ENCODE measurements around the gene NBEA.

NBEA gene

DNA sequence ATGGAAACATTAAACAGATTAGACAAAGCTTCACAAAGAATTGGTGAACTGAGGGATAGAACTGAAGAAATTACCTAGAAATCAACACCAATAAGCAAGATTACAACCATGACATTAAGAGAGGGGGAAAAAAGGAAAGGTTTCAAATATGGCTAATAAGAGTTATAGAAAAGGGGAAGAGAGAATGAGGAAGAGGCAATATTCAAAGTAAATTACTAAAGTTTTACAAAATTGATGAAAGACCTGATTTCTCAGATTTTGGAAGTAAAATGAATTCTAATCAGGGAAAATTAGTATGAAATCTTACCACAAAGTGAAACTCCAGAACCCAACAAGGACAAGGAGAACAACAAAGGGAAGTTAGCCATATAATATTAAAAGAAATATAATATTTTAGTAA lies 187.4 kb downstream of the NBEA start:
- H3K36me3 ChIP-seq (ENCODE audit: control insufficient read depth, insufficient read depth, low read length) = no peaks in the 10 kb centered on the region
- no peaks in the 10 kb centered on the region for H3K27me3 ChIP-seq (ENCODE audit: control insufficient read depth, insufficient read depth, low read length)
- no peak for DNase-seq (ENCODE audit: low read depth, low spot score)
- no peaks in the 10 kb centered on the region for H3K4me1 ChIP-seq (ENCODE audit: control insufficient read depth, insufficient read depth, low read length)
- H3K27ac ChIP-seq (ENCODE audit: low read length) = no peak overlapping the region
- no peak overlapping the region for H3K4me3 ChIP-seq (ENCODE audit: low read length)
- H3K9me3 ChIP-seq (ENCODE audit: control insufficient read depth, insufficient read depth, low read length) = no peaks in the 10 kb centered on the region

DNA sequence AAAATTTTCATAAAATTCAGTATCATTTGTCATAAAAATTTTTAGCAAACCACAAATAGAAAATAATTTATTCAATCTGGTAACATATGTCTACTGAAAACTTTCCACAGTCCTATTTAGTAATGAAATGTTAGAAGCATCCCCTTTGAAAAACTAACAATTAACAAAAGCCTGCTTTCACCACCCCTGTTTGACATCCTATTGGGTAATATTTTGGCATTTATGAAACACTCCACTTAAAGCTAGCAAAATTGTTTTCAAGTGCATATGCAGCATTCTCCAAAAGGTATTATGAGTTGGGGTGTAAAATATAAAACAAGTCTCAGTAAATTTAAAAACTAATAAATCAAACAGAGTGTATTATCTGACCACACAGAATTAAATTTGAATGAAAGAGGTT lies 189.4 kb downstream of the NBEA start:
- no peak for DNase-seq (ENCODE audit: low read depth, low spot score)
- Histone ChIP-seq H3K4me3 (ENCODE audit: low read length) (no peak overlapping the region), H3K4me1 (ENCODE audit: control insufficient read depth, insufficient read depth, low read length) (no peaks in the 10 kb centered on the region), H3K9me3 (ENCODE audit: control insufficient read depth, insufficient read depth, low read length) (no peaks in the 10 kb centered on the region), H3K27me3 (ENCODE audit: control insufficient read depth, insufficient read depth, low read length) (no peaks in the 10 kb centered on the region), H3K36me3 (ENCODE audit: control insufficient read depth, insufficient read depth, low read length) (no peaks in the 10 kb centered on the region), H3K27ac (ENCODE audit: low read length) (no peak overlapping the region)

DNA sequence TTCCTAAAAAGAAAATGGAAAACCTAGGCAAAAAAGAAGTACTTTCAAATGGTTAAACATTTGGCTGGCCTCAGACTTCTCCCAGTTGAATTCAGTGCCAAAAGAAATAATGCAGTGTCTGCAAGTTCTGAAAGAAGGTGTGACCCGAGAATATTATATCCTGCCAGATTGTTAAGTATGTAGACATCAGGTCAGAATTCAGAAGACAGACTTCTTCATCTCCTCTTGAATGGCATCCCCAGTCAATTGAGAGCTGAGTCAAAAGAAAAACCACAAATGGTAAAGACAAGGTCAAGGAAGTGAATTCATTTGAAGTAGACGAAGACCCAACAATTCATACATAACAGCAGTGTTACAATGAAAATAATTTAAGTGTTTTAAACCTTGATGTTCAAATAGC lies 194.5 kb downstream of the NBEA start:
- H3K9me3 ChIP-seq (ENCODE audit: control insufficient read depth, insufficient read depth, low read length) = no peaks in the 10 kb centered on the region
- DNase-seq (ENCODE audit: low read depth, low spot score) = no peak
- no peaks in the 10 kb centered on the region for H3K36me3 ChIP-seq (ENCODE audit: control insufficient read depth, insufficient read depth, low read length)
- no peaks in the 10 kb centered on the region for H3K4me1 ChIP-seq (ENCODE audit: control insufficient read depth, insufficient read depth, low read length)
- H3K27ac ChIP-seq (ENCODE audit: low read length) = no peak overlapping the region
- no CpG with 5 or more reads among the region's 2 CpGs for WGBS (ENCODE audit: insufficient coverage, insufficient read length)
- no peak overlapping the region for H3K4me3 ChIP-seq (ENCODE audit: low read length)
- no peaks in the 10 kb centered on the region for H3K27me3 ChIP-seq (ENCODE audit: control insufficient read depth, insufficient read depth, low read length)

DNA sequence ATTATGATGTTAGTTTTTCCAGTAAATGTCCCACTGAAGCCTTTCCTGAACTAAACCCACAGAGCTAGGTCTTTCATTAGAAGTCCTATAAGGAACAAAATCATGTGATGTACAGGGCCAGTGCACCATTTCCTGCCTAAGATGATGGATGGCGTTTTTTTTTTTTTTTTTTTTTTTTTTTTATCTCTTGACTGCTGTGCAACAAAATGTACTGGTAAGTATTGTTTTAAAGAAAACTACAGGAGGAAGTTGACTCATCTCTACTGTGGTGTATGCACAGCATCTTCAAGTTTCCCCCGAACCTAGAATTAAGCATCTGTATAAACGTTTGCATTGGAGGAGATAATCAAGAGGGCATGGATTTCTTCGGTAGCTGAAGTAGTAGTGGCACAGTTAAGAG lies 197.5 kb downstream of the NBEA start:
- Histone ChIP-seq H3K4me1 (ENCODE audit: control insufficient read depth, insufficient read depth, low read length) (no peaks in the 10 kb centered on the region), H3K9me3 (ENCODE audit: control insufficient read depth, insufficient read depth, low read length) (no peaks in the 10 kb centered on the region), H3K4me3 (ENCODE audit: low read length) (no peak overlapping the region), H3K36me3 (ENCODE audit: control insufficient read depth, insufficient read depth, low read length) (no peaks in the 10 kb centered on the region), H3K27me3 (ENCODE audit: control insufficient read depth, insufficient read depth, low read length) (no peaks in the 10 kb centered on the region), H3K27ac (ENCODE audit: low read length) (no peak overlapping the region)
- WGBS (ENCODE audit: insufficient coverage, insufficient read length) = no CpG with 5 or more reads among the region's 4 CpGs
- no peak for DNase-seq (ENCODE audit: low read depth, low spot score)

DNA sequence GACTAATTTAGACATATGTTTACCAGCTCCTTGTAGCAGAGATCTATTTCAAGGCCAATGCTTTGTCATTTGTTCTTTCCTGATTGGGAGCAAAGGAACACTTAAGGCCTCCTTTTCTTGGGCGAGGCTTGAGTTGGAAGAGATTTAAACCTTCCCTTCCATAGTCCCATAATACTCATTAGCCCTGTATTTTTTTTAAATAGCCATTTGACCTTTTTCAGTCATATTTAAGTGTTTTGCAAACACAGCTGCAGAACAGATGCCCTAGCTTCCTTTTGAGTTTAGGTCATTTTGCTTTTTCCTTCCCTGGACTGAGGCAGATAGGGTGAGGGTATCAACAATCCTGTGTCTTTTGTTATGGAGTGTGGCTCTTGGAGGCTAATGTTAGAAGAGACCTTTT lies 198.3 kb downstream of the NBEA start:
- no peaks in the 10 kb centered on the region for H3K36me3 ChIP-seq (ENCODE audit: control insufficient read depth, insufficient read depth, low read length)
- H3K4me3 ChIP-seq (ENCODE audit: low read length) = no peak overlapping the region
- no peak overlapping the region for H3K27ac ChIP-seq (ENCODE audit: low read length)
- H3K4me1 ChIP-seq (ENCODE audit: control insufficient read depth, insufficient read depth, low read length) = no peaks in the 10 kb centered on the region
- H3K27me3 ChIP-seq (ENCODE audit: control insufficient read depth, insufficient read depth, low read length) = no peaks in the 10 kb centered on the region
- no peaks in the 10 kb centered on the region for H3K9me3 ChIP-seq (ENCODE audit: control insufficient read depth, insufficient read depth, low read length)
- no CpG with 5 or more reads among the region's 1 CpG for WGBS (ENCODE audit: insufficient coverage, insufficient read length)
- DNase-seq (ENCODE audit: low read depth, low spot score) = no peak

GRCh38 chr13:35140831-35141230 lies 198.8 kb downstream of the NBEA start:
- H3K9me3 ChIP-seq (ENCODE audit: control insufficient read depth, insufficient read depth, low read length) = no peaks in the 10 kb centered on the region
- H3K27me3 ChIP-seq (ENCODE audit: control insufficient read depth, insufficient read depth, low read length) = no peaks in the 10 kb centered on the region
- no peaks in the 10 kb centered on the region for H3K4me1 ChIP-seq (ENCODE audit: control insufficient read depth, insufficient read depth, low read length)
- H3K36me3 ChIP-seq (ENCODE audit: control insufficient read depth, insufficient read depth, low read length) = no peaks in the 10 kb centered on the region
- H3K27ac ChIP-seq (ENCODE audit: low read length) = no peak overlapping the region
- no peak for DNase-seq (ENCODE audit: low read depth, low spot score)
- no peak overlapping the region for H3K4me3 ChIP-seq (ENCODE audit: low read length)

GRCh38 chr13:35143123-35143522 lies 201.1 kb downstream of the NBEA start:
- no CpG with 5 or more reads among the region's 6 CpGs for WGBS (ENCODE audit: insufficient coverage, insufficient read length)
- no peak overlapping the region for H3K4me3 ChIP-seq (ENCODE audit: low read length)
- no peak for DNase-seq (ENCODE audit: low read depth, low spot score)
- no peaks in the 10 kb centered on the region for H3K9me3 ChIP-seq (ENCODE audit: control insufficient read depth, insufficient read depth, low read length)
- H3K4me1 ChIP-seq (ENCODE audit: control insufficient read depth, insufficient read depth, low read length) = no peaks in the 10 kb centered on the region
- H3K27me3 ChIP-seq (ENCODE audit: control insufficient read depth, insufficient read depth, low read length) = no peaks in the 10 kb centered on the region
- H3K36me3 ChIP-seq (ENCODE audit: control insufficient read depth, insufficient read depth, low read length) = no peaks in the 10 kb centered on the region
- no peak overlapping the region for H3K27ac ChIP-seq (ENCODE audit: low read length)

GRCh38 chr13:35144166-35144890 lies 202.3 kb downstream of the NBEA start:
- Histone ChIP-seq H3K9me3 (ENCODE audit: control insufficient read depth, insufficient read depth, low read length) (no peaks in the 10 kb centered on the region), H3K27ac (ENCODE audit: low read length) (no peak overlapping the region), H3K4me1 (ENCODE audit: control insufficient read depth, insufficient read depth, low read length) (no peaks in the 10 kb centered on the region), H3K27me3 (ENCODE audit: control insufficient read depth, insufficient read depth, low read length) (no peaks in the 10 kb centered on the region), H3K36me3 (ENCODE audit: control insufficient read depth, insufficient read depth, low read length) (no peaks in the 10 kb centered on the region), H3K4me3 (ENCODE audit: low read length) (no peak overlapping the region)
- no CpG with 5 or more reads among the region's 2 CpGs for WGBS (ENCODE audit: insufficient coverage, insufficient read length)
- no peak for DNase-seq (ENCODE audit: low read depth, low spot score)

DNA sequence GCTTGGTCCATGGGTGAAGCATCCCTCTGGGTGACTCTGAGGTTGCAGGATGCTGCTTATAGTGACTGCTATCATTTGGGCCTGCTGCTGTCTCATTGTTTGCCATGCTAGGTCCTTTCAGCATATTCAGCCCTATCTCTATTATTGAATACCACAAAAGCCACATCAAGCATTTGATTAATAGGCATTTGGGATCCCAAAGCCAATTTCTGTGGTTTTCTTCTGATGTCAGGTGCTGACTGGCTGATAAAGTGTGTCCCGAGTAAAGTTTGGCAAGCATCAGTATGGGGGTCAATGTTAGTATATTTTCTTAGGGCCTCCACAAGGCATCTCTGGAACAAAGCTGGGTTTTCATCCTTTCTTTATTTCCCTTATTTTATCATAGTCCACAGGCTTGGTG lies 204.6 kb downstream of the NBEA start:
- H3K27me3 ChIP-seq (ENCODE audit: control insufficient read depth, insufficient read depth, low read length) = no peaks in the 10 kb centered on the region
- H3K4me1 ChIP-seq (ENCODE audit: control insufficient read depth, insufficient read depth, low read length) = no peaks in the 10 kb centered on the region
- no peak overlapping the region for H3K27ac ChIP-seq (ENCODE audit: low read length)
- H3K9me3 ChIP-seq (ENCODE audit: control insufficient read depth, insufficient read depth, low read length) = no peaks in the 10 kb centered on the region
- no peaks in the 10 kb centered on the region for H3K36me3 ChIP-seq (ENCODE audit: control insufficient read depth, insufficient read depth, low read length)
- no peak overlapping the region for H3K4me3 ChIP-seq (ENCODE audit: low read length)
- DNase-seq (ENCODE audit: low read depth, low spot score) = no peak
- no CpG with 5 or more reads among the region's 1 CpG for WGBS (ENCODE audit: insufficient coverage, insufficient read length)

DNA sequence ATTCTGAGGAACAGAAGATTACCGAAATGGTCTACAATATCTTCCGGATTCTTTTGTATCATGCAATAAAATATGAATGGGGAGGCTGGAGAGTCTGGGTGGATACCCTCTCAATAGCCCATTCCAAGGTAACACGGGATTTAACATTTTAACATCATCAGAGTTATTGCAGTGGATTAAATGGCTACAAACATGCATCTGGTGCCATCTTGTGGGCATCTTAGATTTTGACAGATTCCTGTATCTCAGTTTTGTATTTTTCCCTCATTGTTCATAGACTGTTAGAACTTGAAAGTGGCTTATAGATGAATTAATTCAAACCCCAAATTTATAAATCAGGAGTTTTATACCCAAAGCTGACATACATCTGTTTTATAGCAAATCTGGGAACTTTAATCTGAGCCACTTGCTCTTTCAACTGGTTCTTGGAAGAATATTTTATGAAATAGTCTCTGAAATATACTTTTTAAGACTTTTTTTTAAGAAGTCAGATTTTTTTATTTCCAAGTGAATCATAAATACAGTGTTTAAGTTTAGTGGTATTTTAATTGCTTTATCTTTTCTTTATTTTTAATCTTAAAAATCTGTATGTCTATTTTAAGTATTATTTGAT lies 215.2 kb downstream of the NBEA start:
- Histone ChIP-seq H3K4me1 (ENCODE audit: control insufficient read depth, insufficient read depth, low read length) (no peaks in the 10 kb centered on the region), H3K9me3 (ENCODE audit: control insufficient read depth, insufficient read depth, low read length) (no peaks in the 10 kb centered on the region), H3K27ac (ENCODE audit: low read length) (no peak overlapping the region), H3K4me3 (ENCODE audit: low read length) (no peak overlapping the region), H3K36me3 (ENCODE audit: control insufficient read depth, insufficient read depth, low read length) (no peaks in the 10 kb centered on the region), H3K27me3 (ENCODE audit: control insufficient read depth, insufficient read depth, low read length) (no peaks in the 10 kb centered on the region)
- no CpG with 5 or more reads among the region's 3 CpGs for whole genome bisulfite sequencing (ENCODE audit: insufficient coverage, insufficient read length)
- peak; percentile 33 for DNase-seq (ENCODE audit: low read depth, low spot score)

- Histone ChIP-seq H3K4me3 (ENCODE audit: low read length) (no peak overlapping the region), H3K27ac (ENCODE audit: low read length) (no peak overlapping the region), H3K27me3 (ENCODE audit: control insufficient read depth, insufficient read depth, low read length) (no peaks in the 10 kb centered on the region), H3K9me3 (ENCODE audit: control insufficient read depth, insufficient read depth, low read length) (no peaks in the 10 kb centered on the region), H3K36me3 (ENCODE audit: control insufficient read depth, insufficient read depth, low read length) (no peaks in the 10 kb centered on the region), H3K4me1 (ENCODE audit: control insufficient read depth, insufficient read depth, low read length) (no peaks in the 10 kb centered on the region)
- WGBS (ENCODE audit: insufficient coverage, insufficient read length) = no CpG with 5 or more reads among the region's 5 CpGs
- no peak for DNase-seq (ENCODE audit: low read depth, low spot score)
Measured at GRCh38 chr13:35159041-35159440, 217.0 kb downstream of the NBEA start.
